ENCODE data around the gene SELPLG.

DNA sequence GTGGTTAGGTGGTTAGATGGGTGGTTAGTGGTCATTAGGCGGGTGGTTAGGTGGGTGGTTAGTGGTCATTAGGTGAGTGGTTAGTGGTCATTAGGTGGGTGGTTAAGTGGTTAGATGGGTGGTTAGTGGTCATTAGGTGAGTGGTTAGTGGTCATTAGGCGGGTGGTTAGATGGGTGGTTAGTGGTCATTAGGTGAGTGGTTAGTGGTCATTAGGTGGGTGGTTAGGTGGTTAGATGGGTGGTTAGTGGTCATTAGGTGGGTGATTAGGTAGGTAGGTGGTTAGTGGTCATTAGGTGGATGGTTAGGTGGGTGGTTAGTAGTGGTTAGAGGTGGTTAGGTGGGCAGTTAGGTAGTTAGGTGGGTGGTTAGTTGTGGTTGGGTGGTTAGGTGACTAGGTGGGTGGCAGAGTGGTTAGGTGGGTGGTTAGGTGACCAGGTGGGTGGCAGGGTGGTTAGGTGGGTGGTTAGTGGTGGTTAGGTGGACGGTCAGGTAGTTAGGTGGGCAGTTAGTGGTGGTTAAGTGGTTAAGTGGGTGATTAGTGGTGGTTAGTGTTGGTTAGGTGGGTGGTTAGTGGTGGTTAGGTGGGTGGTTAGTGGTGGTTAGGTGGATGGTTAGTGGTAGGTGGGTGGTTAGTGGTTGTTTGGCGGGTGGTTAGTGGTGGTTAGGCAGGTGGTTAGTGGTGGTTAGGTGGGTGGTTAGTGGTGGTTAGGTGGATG is 27.8 kb downstream of the SELPLG start:
- TF ChIP-seq, protein P1, sequence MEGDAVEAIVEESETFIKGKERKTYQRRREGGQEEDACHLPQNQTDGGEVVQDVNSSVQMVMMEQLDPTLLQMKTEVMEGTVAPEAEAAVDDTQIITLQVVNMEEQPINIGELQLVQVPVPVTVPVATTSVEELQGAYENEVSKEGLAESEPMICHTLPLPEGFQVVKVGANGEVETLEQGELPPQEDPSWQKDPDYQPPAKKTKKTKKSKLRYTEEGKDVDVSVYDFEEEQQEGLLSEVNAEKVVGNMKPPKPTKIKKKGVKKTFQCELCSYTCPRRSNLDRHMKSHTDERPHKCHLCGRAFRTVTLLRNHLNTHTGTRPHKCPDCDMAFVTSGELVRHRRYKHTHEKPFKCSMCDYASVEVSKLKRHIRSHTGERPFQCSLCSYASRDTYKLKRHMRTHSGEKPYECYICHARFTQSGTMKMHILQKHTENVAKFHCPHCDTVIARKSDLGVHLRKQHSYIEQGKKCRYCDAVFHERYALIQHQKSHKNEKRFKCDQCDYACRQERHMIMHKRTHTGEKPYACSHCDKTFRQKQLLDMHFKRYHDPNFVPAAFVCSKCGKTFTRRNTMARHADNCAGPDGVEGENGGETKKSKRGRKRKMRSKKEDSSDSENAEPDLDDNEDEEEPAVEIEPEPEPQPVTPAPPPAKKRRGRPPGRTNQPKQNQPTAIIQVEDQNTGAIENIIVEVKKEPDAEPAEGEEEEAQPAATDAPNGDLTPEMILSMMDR (IDR thresholded peaks at IDR 0.05; ENCODE audit: borderline replicate concordance, extremely low read depth, low read length, poor library complexity, severe bottlenecking) = no peak
- TF ChIP-seq EZH2 (IDR thresholded peaks at IDR 0.05; ENCODE audit: borderline replicate concordance, low read depth, low read length, severe bottlenecking) = no peak
